ENCODE results near the gene RANBP1.

Gene RANBP1

DNA sequence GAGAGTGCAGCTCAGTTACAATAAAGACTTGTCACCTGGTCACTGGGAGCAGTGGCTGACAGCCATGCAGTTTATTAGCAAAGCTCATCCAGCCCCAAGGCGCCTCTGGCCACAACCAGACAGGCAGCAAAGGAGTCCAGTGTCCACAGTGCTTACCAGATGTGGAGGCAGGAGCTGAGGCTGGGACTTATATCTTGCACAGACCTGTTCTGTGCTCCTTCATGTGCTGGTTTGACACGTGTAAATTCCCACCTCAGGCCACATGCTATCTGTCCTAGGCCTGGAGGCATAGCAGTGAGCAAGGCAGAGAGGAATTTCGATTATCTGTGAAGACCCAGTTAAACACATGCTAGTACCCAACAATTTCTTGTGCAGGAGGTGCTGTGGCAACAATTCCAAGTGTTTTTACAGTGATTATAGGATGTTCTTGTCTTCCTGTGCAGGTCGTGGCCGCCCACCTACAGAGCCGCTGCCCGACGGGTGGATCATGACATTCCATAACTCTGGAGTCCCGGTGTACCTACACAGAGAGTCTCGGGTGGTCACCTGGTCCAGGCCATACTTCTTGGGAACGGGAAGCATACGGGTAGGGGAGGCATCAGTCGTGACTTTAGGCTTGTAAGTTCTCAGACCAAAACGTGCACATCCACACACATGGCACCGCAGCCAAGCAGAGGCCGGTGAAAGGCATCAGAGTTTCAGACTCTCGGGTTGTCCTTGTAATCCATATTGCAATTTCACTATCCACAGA is 26.5 kb upstream of the RANBP1 start:
- no peak for DNase-seq

DNA sequence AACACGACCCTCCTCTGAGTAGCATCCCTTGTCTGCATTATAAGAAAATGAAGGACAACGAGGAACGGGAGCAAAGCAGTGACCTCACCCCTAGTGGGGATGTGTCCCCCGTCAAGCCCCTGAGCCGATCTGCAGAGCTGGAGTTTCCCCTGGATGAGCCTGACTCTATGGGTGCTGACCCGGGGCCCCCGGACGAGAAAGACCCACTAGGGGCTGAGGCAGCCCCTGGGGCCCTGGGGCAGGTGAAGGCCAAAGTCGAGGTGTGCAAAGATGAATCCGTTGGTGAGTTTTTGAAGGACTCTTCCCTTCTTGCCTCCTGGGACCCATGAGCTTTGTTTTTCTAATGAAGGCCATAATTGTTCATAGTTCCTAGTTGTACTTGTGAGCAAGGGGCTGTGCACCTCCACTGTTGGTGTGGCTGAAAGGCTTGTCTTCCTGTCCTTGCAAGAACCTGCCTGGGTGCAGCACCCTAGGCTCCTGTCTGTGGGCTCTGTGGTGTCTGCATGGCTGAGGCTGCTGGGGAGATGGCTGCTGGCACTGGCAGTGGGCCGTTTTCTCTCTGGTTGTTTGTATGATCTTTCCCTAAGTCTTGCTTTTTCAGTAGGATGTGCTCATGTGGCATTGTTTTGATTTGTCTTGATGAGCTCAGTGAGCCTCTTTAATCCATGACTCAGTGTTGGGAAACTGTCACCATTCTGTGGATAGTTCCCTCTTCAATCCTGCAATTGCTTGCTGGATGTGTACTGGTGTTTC is 25.8 kb upstream of the RANBP1 start:
- DNase-seq, result no peak

DNA sequence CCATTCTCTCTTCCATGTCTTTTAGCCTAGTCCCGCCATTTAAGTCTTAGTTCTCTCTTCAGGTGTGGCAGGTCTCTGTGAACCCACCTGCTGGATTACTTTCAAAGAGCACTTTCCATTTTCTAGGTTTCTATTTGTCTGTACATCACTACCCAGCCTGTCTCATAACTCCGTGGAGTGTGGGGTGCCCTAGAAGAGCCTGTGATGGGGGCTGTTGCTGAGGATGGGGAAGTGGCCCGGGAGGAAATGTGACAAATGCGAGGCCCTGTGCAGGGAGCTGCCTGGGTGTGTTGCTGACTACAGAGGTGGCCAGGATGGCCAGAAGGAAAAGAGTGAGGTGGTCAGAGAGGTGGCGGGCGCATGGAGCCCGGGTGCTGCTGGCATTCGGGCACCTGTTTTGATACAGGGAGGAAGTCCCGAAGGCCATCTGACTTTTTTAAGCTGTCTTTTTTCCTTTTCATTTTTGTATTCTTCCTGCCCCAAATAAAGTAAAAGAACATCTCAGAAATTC is 25.1 kb upstream of the RANBP1 start:
- DNase-seq, result no peak

- DNase-seq, result no peak
These were observed 24.0 kb upstream of the RANBP1 start for GRCh38 chr22:20091690-20092476.

DNA sequence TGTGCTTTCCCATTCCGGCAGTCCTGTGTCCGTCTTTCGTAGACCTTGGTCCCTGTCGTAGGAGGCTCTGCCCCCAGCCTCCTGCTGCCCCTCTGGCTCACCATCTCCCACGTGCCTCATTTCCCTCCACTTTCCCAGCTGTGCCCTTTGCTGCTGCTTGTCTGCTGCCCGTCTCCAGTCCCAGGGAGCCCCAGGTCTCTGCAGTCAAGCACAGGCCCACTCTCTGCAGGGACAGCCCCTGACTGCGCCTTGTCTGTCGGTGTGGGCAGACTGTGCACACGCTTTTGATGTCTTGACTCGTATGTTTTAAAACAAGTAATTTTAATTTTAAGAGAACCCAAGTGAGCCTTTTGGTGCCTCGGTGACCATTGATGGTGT is 23.4 kb upstream of the RANBP1 start:
- DNase-seq, result no peak

- no peak for DNase-seq
These were observed 22.3 kb upstream of the RANBP1 start for GRCh38 chr22:20093418-20094196.

DNA sequence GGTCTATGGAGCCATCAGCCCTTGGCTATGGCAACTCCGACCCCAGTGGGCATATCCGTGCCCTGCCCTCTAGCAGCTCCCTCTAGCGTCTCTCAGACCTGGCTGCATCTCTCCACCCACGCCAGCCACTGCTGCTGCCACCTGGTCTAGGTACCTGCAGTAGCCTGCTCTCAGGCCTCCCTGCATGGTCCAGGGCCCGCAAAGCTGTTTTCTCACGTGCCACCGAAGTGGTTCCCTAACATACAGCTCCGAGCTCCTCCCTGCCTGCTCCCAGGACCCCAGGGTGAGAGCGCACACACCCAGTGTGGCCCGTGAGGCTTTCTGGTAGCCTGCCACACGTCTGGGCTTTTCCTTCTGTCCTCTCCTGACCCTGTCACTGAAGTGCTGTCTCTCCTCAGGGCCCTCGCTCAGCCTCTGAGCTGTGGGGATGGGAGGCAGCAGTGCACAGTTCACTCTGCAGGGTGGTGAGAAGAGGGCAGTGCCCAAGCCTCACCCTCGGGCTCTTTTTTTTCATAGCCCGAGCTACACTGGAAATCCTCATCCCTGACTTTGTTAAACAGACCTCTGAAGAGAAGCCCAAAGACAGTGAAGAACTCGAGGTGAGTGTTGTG is 21.6 kb upstream of the RANBP1 start:
- no peak for DNase-seq

DNA sequence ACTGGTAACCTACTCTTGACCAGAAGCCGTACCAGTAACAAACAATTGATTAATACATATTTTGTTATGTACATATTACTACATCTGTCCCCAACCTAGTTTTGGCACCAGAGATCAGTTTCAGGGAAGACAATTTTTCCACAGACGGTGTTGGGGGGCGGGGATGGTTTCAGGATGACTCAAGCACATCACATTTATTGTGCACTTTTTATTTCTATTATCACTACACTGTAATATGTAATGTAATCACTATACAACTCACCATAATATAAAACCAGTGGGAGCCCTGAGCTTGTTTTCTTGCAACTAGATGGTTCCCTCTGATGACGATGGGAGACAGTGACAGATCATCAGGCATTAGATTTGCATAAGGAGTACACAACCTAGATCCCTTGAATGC is 20.4 kb upstream of the RANBP1 start:
- DNase-seq, result peak; percentile 55

DNA sequence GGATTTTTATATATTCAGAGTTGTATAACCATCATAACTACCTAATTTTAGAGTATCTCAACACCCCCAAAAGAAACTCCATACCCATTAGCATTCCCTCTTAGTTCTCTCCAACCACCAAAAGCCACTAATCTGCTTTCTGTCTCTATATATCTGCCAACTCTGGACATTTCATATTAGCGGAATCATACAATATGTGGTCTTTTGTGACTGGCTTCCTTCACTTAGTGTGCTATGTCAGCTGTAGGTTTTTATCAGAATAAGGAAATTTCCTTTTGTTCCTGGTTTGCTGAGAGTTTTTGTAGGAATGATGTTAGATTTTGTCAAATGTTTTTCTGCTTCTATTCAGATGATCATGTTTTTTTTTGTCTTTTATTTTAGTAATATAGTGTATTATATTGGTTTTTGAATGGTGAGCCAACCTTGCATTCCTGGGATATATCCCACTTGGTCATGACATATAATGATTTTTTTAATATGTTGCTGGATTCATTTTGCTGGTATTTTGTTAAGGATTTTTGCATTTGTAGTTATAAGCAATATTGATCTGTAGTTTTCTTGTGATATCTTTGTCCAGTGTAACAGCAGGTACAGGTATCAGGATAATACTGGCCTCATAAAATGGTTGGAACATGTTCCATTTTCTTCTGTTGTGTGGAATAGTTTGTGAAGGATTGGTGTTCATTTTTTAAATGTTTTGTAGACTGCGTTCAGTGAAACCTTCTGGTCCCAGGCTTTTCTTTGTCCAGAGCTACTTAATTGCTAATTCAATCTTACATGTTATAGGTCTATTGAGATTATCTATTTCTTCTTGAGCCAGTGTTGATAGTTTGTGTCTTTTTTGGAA is 19.1 kb upstream of the RANBP1 start:
- DNase-seq, result no peak

DNA sequence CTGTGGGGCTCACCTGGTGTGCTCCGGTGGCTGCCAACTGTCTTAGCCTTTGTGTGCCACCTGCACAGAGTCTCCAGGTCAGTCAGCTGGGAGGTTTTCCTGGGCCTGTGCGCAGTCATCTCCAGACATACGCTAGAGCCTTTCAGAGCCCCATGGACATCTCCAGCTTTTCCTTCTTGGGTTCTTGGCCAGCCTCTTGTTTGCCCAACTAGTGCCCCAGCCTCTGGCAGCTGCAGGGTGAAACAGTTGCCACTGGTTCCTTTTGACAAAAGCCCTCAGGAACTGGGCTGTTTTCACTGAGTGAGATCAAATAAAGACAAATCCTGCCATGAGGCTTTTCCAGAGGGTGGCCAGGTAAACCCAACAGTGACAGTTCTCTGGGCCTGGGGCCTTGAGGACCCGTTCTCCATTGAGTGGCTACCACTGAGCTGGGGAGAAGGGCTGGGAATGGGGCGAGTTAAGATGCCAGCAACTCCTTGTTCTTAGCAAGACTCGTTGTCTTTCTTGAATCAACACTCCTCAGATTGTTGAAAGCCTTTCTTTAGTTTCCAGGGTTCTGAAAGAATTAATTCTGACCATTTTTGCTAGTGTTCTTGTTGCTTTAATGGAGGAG is 16.7 kb upstream of the RANBP1 start:
- DNase-seq, result no peak

DNA sequence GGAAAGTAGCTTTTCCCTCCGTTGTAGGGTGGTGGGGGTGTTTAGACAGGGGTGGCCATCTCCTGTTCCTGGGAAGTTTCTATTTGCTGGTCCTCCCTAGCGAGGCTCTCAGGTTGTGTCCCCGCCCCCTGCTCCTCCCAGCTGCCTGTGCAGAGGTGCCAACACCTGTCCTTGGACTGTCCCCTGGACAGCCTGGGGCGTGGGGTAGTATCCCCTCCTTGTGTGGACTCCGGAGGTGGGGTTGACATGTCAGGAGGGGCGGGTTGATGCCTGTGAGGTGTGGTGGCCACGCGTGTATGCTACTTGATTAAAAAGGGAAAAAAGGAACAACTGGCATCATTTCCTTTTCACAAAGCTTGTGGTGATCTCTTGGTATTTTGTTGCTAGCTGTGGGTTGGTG is 14.3 kb upstream of the RANBP1 start:
- DNase-seq, result no peak

DNA sequence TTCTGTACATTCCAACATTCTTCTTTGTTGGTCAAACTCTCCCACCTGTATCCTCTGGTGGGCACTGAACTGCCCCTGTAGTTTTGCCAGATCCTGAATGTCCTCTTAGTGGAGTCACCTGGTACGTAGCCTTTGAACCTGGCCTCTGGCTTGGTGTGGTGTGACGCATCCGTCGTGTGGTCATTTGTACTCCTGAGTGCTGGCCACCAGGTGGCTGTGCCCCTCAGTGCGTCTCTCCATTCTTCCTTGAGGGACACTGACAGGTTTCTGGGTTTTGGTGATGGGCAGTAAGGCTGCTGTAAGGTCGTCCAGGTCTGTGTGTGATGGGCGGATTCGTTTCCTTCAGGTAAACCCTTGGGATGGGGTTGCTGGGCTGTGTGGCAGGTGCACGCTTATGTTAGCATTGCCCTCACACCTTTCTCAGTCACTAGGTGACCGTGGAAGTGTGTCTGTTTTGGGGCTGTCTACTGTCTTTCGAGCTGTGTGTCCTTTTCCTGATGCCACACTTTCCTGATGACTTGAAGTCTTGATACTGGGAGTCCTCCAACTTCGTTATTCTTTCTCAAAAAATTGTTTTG is 13.6 kb upstream of the RANBP1 start:
- no peak for DNase-seq

DNA sequence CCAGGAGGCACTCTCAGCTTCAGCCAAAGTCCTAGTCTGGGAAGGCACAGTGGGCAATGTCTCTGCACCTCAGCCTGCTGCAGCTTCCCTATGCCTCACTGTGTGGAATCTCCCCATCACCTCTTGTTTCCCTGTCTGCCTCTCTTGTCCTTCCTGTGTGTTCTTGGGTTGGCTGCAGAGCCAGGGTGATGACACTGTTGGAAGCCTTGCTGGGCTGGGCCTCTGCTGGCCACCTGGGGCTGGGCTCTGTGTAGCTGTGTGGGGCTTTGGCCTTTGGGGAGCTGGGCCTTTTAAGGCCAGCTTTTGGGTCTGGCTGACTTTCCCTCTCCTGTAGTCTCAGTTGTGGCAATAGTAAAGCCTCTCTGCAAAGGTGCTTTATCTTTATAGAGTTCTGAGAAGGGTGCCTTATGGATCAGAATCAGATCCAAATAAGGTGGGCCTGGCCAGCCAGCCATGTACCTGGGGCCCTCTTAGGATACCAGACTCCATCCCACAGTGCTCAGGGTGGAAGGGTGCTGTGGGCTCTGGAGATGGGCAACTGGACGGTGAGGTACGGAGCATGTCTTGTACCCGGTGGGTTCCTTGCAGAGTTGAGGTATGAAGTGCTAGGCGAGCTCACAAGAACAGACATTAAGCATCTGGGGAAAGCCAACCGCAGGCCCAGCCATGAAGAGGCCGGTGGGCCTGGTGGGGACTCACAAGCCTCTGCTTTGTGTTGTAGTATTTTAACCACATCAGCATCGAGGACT is 10.3 kb upstream of the RANBP1 start:
- DNase-seq, result no peak

DNA sequence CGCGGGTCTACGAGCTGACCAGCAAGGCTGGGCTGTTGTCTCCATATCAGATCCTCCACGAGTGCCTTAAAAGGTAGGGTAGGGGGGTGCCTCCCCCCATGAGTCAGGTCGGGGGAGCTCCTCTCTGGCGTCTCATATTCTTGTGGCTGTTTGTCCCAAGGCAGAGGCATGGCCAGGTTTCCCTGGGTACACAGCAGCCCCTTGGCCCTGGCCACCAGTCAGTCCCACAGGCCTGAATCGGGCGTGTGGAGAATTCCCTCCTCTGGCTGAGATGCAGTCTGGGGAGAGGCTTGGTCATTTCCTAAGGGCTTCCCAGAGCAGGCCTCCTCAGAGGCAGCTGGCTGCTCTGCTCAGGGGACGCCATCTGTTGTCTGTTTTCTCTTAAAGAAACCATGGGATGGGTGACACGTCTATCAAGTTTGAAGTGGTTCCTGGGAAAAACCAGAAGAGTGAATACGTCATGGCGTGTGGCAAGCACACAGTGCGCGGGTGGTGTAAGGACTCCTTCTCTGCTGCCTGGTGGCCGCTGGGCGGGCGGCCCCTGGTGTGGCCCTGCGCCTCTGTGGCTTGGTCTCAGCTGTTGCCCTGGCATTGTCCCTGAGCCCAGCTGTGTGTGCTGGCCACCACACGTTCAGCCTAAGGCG is 9.6 kb upstream of the RANBP1 start:
- DNase-seq, result no peak

DNA sequence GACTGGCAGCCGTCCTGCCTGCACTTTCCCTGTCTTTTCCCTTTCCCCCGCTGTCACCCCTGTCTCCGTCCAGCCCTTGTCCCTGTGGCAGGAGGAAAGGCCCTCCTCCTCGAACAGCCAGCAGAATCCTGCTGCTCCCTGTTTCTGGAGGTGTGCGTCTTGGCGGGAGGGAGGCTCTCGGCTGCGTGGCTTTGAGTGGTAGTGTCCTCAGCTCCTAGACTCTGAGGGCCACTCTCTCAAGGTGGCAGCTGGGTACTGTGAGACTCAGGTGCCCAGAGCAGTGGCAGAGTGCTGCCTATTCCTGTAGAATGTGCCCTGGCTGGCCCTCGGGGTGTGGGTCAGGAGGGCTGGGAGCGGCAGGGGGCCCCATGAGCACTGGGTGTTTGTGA is 9.1 kb upstream of the RANBP1 start:
- no peak for DNase-seq

DNA sequence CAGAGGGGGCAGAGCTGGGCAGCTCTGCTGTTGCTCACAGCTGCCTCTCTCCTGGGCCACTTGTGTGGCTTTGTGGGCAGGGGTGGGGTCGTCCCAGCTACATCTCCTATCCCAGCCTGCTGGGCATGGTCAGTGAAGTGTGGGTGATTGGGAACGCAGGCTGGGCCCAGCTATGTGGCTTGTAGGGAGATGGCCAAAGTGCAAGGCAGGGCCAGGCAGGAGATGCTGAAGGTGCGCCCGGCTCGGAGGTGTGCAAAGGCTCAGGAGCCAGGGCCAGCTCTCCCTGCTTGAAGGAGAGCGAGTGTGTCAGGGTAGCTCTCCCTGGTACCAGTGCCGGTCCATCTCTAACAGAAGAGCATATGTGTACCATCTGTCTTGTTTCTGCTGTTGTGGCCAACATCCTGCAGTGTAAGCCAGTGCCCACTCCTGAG is 8.4 kb upstream of the RANBP1 start:
- DNase-seq, result no peak

DNA sequence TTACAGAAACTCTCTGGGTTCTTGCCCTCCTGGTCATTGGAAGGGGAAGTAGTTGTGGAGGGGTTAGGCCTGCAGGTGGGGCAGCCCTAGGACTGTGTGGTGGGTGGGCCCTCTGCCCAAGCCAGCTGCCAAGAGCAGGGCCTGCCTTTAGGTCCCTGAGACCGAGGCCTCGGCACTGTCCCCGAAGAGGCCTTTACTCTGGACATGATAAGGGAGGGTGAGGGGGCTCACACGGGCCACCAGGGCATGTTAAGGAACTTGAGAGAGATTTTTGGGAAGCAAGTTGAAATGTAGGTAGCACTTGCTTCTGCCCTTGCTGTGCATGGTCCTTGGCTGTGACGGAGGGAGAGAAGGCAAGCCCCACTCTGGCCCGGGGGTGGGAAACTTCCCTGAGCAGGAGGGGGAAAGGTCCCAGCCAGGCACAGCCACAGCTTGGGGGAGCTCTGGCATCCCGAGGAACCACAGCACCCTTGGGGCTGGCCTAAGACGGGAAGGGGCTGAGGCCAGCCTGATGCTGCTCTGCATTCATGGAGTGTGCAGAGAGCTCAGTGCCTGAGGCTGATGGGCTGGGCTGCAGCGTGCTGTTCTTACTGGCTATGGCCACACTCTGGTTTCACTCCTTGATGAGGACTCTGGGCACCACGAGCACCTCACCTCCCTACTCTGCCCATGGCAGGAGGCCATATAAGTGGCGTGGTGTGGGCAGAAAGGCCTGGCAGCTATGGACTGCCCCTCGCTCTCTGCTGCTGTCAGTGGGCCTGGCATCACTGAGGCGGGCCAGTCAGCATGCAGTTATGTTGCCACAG is 7.8 kb upstream of the RANBP1 start:
- no peak for DNase-seq

DNA sequence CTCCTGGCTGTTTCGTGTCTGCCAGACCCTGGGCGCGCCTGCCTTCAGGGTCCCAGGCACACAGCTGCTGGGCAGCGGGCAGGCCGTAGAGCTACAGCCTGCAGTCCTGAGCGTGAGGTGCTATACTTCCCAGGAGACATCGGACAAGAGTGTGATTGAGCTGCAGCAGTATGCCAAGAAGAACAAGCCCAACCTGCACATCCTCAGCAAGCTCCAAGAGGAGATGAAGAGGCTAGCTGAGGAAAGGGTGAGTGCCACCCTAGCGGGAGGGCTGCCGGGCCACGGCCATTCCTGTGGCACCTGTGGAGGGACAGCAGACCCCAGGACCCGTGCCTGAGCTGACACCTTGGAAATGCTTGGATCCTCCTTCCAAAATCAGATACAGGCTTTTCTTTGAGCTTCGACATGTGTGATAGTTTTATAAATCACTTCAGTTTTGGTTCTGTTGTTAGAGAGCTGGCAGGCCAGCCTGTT is 7.1 kb upstream of the RANBP1 start:
- no peak for DNase-seq
